K562 (cell line): Measurements from ENCODE around the gene PAIP2. TPM values are rescaled to one million over a fixed set of nuclear protein-coding genes. Genes with fewer than 3 reads are reported as not detected.

Source experiments
- ARID1B ChIP-seq: fragments of 450-650 bp; IDR thresholded peaks from 2 replicates; pipeline ENCODE4 v1.6.1; 2016; ENCODE audit warnings: antibody characterized with exemption, mild to moderate bottlenecking, inconsistent platforms
- CBX8 ChIP-seq: fragments of 200-600 bp; sonication (generic); IDR thresholded peaks from 2 replicates; pipeline ENCODE4 v1.6.1; 2012; ENCODE audit warnings: borderline replicate concordance, mixed run types, low read depth, mild to moderate bottlenecking, moderate library complexity, mixed read lengths, low read length, control low read depth, inconsistent platforms; ENCODE audit not compliant: poor library complexity, severe bottlenecking; ENCODE audit errors: extremely low read depth
- DACH1 ChIP-seq: fragments of 450-650 bp; IDR thresholded peaks from 2 replicates; pipeline ENCODE4 v1.6.1; 2018; ENCODE audit not compliant: partially characterized antibody
- EP300 ChIP-seq: IDR thresholded peaks from 2 replicates; pipeline ENCODE4 v1.6.1; 2012; ENCODE audit warnings: low read length, improper control_type of control experiment
- ETS2 ChIP-seq: IDR thresholded peaks from 2 replicates; pipeline ENCODE4 v1.6.1; 2016; ENCODE audit warnings: borderline replicate concordance, missing genetic modification characterization, mild to moderate bottlenecking, moderate library complexity, missing compliant biosample characterization; ENCODE audit not compliant: poor library complexity, severe bottlenecking
- GTF2F1 ChIP-seq: IDR thresholded peaks from 2 replicates; pipeline ENCODE4 v1.6.1; 2011; ENCODE audit warnings: low read depth, low read length, improper control_type of control experiment
- KDM2B ChIP-seq: fragments of 250-450 bp; sonication (Bioruptor Pico); IDR thresholded peaks from 2 replicates; pipeline ENCODE4 v1.8.0; 2021; ENCODE audit warnings: mild to moderate bottlenecking, moderate library complexity
- MYBL2 ChIP-seq, 2 experiments: fragments of 450-650 bp in 1 of 2; sonication (generic) in 1 of 2; formaldehyde crosslinking in 1 of 2; IDR thresholded peaks; 2 replicates each; pipeline versions ENCODE4 v1.6.1 to v1.8.1; 2017 to 2022; ENCODE audit warnings: borderline replicate concordance in 1 of 2, inconsistent platforms in 1 of 2, low read depth in 1 of 2, mild to moderate bottlenecking in 1 of 2, missing genetic modification reagents in 1 of 2, moderate library complexity in 1 of 2
- NBN ChIP-seq: fragments of 450-650 bp; IDR thresholded peaks from 2 replicates; pipeline ENCODE4 v1.6.1; 2016; ENCODE audit warnings: low read depth, mild to moderate bottlenecking
- NCOA1 ChIP-seq: fragments of 450-650 bp; IDR thresholded peaks from 2 replicates; pipeline ENCODE4 v1.6.1; 2016; ENCODE audit warnings: low read depth
- PHB2 ChIP-seq: fragments of 450-650 bp; IDR thresholded peaks from 2 replicates; pipeline ENCODE4 v1.6.1; 2017; ENCODE audit warnings: low read depth
- POLR2B ChIP-seq: fragments of 450-650 bp; IDR thresholded peaks from 2 replicates; pipeline ENCODE4 v1.6.1; 2018; ENCODE audit warnings: low read depth; ENCODE audit not compliant: partially characterized antibody
- RBBP5 ChIP-seq: fragments of 200-600 bp; sonication (generic); IDR thresholded peaks from 2 replicates; pipeline ENCODE4 v1.6.1; 2012; ENCODE audit warnings: borderline replicate concordance, mild to moderate bottlenecking, low read length, control low read depth, inconsistent platforms; ENCODE audit not compliant: insufficient read depth, poor library complexity, severe bottlenecking
- SAP30 ChIP-seq: fragments of 200-600 bp; sonication (generic); IDR thresholded peaks from 2 replicates; pipeline ENCODE4 v1.6.1; 2012; ENCODE audit warnings: borderline replicate concordance, low read depth, mild to moderate bottlenecking, moderate library complexity, low read length, control low read depth, inconsistent platforms; ENCODE audit not compliant: insufficient read depth, poor library complexity, severe bottlenecking
- SMAD3 ChIP-seq: fragments of 450-650 bp; formaldehyde crosslinking; conservative IDR thresholded peaks from 2 replicates; pipeline ENCODE4 v1.4.0; 2020; ENCODE audit warnings: mild to moderate bottlenecking
- TFAM ChIP-seq: fragments of 250-450 bp; sonication (Bioruptor Pico); conservative IDR thresholded peaks from 2 replicates; pipeline ENCODE4 v1.5.0; 2021; ENCODE audit warnings: mild to moderate bottlenecking, moderate library complexity
- THRAP3 ChIP-seq: fragments of 450-650 bp; IDR thresholded peaks from 2 replicates; pipeline ENCODE4 v1.6.1; 2016; ENCODE audit warnings: mild to moderate bottlenecking, inconsistent platforms, borderline replicate concordance
- USF1 ChIP-seq: sonication (generic); formaldehyde crosslinking; IDR thresholded peaks from 2 replicates; pipeline ENCODE4 v1.9.0; 2022; ENCODE audit warnings: mild to moderate bottlenecking, missing genetic modification reagents
- ZBTB8A ChIP-seq: fragments of 450-650 bp; IDR thresholded peaks from 2 replicates; pipeline ENCODE4 v1.6.1; 2018; ENCODE audit warnings: mild to moderate bottlenecking, moderate library complexity; ENCODE audit not compliant: partially characterized antibody
- ZFP1 ChIP-seq: fragments of 450-650 bp; formaldehyde crosslinking; IDR thresholded peaks from 2 replicates; pipeline ENCODE4 v1.4.0; 2020; ENCODE audit warnings: mild to moderate bottlenecking, mixed read lengths
- ZNF347 ChIP-seq: fragments of 450-650 bp; formaldehyde crosslinking; IDR thresholded peaks from 2 replicates; pipeline ENCODE4 v1.4.0; 2020; ENCODE audit warnings: low read depth, mild to moderate bottlenecking, moderate library complexity
- ZNF449 ChIP-seq: fragments of 250-450 bp; sonication (Bioruptor Pico); IDR thresholded peaks from 2 replicates; pipeline ENCODE4 v1.8.0; 2022; ENCODE audit warnings: moderate library complexity, mild to moderate bottlenecking, inconsistent platforms
- ZNF668 ChIP-seq: fragments of 250-450 bp; sonication (Bioruptor Pico); IDR thresholded peaks from 2 replicates; pipeline ENCODE4 v1.8.0; 2022; ENCODE audit warnings: mild to moderate bottlenecking, inconsistent platforms
- ZNF696 ChIP-seq: fragments of 250-450 bp; sonication (Bioruptor Pico); conservative IDR thresholded peaks from 2 replicates; pipeline ENCODE4 v1.4.0; 2020; ENCODE audit warnings: mild to moderate bottlenecking, moderate library complexity
- polyA plus RNA-seq, 8 experiments: library from polyadenylated mRNA; depleted of rRNA in 4 of 8; stranded (reverse) in 5 of 8; unstranded in 3 of 8; fragments of >200 nt; fragmentation: Nextera tagmentation in 2 of 8; fragmentation: Illumina TruSeq in 1 of 8; extraction: Ambion mirVana in 2 of 8; extraction: Trizol in 1 of 8; gene quantifications; 2 replicates each; pipeline versions ENCODE4 v1.2.1 to v1.2.3, GENCODE V29; 2011 to 2014; ENCODE audit warnings: inconsistent platforms in 1 of 8, missing spikeins in 1 of 8
- total RNA-seq, 7 experiments: library from RNA; depleted of rRNA in 6 of 7; stranded (reverse); fragments of >200 nt in 6 of 7; fragmentation: Illumina TruSeq in 2 of 7; extraction: Trizol in 2 of 7; gene quantifications; 2 replicates each; pipeline versions ENCODE4 v1.2.1 to v1.2.3, GENCODE V29; 2011 to 2021; ENCODE audit warnings: low replicate concordance in 1 of 7
- TF ChIP-seq, protein P1 (sequence below): fragments of 250-450 bp; sonication (Bioruptor Pico); IDR thresholded peaks from 2 replicates; pipeline ENCODE4 v1.5.0; 2021

PAIP2 gene
- total and polyA plus RNA-seq, 9 of the 15 experiments (the other 6 are each of a cell fraction or from before 2014, with no cell fraction given): 78.3 to 187 (median 128) TPM

DNA sequence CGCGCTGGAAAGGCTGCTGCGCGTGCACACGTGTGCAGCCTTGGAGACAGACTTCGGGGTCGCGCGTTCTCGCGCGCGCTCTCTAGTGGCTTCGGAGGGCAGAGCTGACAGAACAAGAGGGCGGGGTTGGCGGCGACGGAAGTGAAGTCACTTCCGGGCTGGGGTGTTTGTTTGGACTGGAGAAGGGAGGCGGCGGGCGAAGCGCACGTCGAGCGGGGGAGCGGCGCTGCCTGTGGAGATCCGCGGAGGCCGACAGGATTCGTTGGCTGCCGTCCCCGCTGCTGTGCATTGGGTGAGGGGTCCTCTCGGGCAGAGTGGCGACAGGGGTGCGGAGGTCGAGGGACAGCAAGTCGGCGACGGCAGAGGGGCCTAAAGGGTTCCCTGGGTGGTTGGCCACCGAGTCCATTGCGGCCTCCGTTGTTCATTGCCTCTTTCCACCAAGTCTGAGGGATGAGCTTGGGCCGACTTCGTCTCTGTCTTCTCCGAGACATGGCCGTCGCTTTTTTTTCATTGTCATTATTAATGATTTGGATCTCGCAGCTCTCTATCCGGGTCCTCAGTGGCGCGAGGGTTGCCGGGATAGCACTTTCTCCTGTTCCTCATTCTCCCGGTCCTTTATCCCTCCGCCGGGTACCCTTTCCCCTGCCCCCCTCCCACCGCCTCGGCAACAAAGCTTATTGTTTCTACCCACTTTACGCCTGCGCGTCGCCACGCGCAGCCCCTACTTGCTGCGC, at the start of gene PAIP2 (continued):
- TF ChIP-seq ZNF347 (CRISPR knock-in tag) (no peak), NCOA1 (0 out of 2 replicates have a peak, but pooled peaks have one; percentile 62), ARID1B (peak; percentile 58; the same call in 1 of the 2 replicates), PHB2 (no peak), GTF2F1 (peak; percentile 37; the same call in 1 of the 2 replicates), CBX8 (no peak), ETS2 (no peak), TFAM (no peak), ZBTB8A (no peak), NBN (peak; percentile 86), ZNF696 (CRISPR knock-in tag) (no peak), ZFP1 (CRISPR knock-in tag) (no peak), ZNF668 (CRISPR knock-in tag) (0 out of 2 replicates have a peak, but pooled peaks have one; percentile 13), KDM2B (no peak), SMAD3 (CRISPR knock-in tag) (no peak; the same call in 1 of the 2 replicates), POLR2B (peak; percentile 96), SAP30 (peak; percentile 73), RBBP5 (peak; percentile 95), USF1 (CRISPR knock-in tag) (peak; percentile 91), DACH1 (no peak), EP300 (no peak; the same call in 1 of the 2 replicates), ZNF449 (no peak), MYBL2 (IDR thresholded peaks at IDR 0.05; ENCODE audit: low read depth) (no peak), MYBL2 (CRISPR knock-in tag; IDR thresholded peaks at IDR 0.05; ENCODE audit: borderline replicate concordance) (no peak), THRAP3 (no peak)
- TF ChIP-seq, protein P1, sequence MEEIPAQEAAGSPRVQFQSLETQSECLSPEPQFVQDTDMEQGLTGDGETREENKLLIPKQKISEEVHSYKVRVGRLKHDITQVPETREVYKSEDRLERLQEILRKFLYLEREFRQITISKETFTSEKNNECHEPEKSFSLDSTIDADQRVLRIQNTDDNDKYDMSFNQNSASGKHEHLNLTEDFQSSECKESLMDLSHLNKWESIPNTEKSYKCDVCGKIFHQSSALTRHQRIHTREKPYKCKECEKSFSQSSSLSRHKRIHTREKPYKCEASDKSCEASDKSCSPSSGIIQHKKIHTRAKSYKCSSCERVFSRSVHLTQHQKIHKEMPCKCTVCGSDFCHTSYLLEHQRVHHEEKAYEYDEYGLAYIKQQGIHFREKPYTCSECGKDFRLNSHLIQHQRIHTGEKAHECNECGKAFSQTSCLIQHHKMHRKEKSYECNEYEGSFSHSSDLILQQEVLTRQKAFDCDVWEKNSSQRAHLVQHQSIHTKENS (CRISPR knock-in tag): no peak
